Endothelial cell of umbilical vein (primary cell): Measurements from ENCODE around the gene SPTLC1. TPM values are rescaled to one million over a fixed set of nuclear protein-coding genes. Genes with fewer than 3 reads are reported as not detected.

Experiments used
- BruUV-seq: library from RNA; stranded (reverse); fragments of 400-500 nt; replicated peaks from 2 replicates; lab custom pipeline; 2021; lab: Mats Ljungman, UMichigan
- CTCF ChIA-PET: fragments of 300-600, 350-600 bp; sonication (Branson Sonifier 250); formaldehyde crosslinking; loops from one replicate; lab custom pipeline; 2021; ENCODE audit warnings: antibody characterized with exemption, inconsistent platforms; lab: Charles Lee
- POLR2A ChIA-PET: fragments of 300-600, 350-600 bp; sonication (Branson Sonifier 250); formaldehyde crosslinking; loops from one replicate; lab custom pipeline; 2021; ENCODE audit warnings: antibody characterized with exemption, inconsistent platforms; lab: Charles Lee
- DNase-seq: peaks from one replicate; pipeline ENCODE4 v3.0.0-alpha.2; 2011; ENCODE audit warnings: low read depth, low spot score
- FAIRE-seq: peaks from 2 replicates; lab custom pipeline; 2011; peaks lifted over from hg19 to GRCh38; lab: Jason Lieb, UNC
- H2AFZ ChIP-seq: 2 replicates; pipeline ENCODE4 v1.6.0; 2012; ENCODE audit warnings: low read depth, low read length, control low read depth, inconsistent platforms
- H3K27ac ChIP-seq: 2 replicates; pipeline ENCODE4 v1.5.1; 2011; ENCODE audit warnings: low read depth, mild to moderate bottlenecking, control low read depth, low read length, moderate library complexity; ENCODE audit not compliant: insufficient read depth
- H3K27me3 ChIP-seq, 2 experiments: 2 replicates each; pipeline versions ENCODE4 v1.6.0 to v1.6.1; 2011; ENCODE audit warnings: low read length in 2 of 2, mixed read lengths in 1 of 2; ENCODE audit not compliant: control insufficient read depth in 2 of 2, insufficient read depth in 2 of 2
- H3K36me3 ChIP-seq, 2 experiments: 2 replicates in 1 of 2; 3 replicates in 1 of 2; pipeline ENCODE4 v1.5.1; 2011; ENCODE audit warnings: low read length in 2 of 2, mild to moderate bottlenecking in 1 of 2, moderate library complexity in 1 of 2; ENCODE audit not compliant: control insufficient read depth in 2 of 2, insufficient read depth in 2 of 2; ENCODE audit errors: extremely low read depth in 1 of 2
- H3K4me1 ChIP-seq: 3 replicates; pipeline ENCODE4 v1.5.1; 2011; ENCODE audit warnings: mild to moderate bottlenecking, low read length; ENCODE audit not compliant: control insufficient read depth, insufficient read depth; ENCODE audit errors: extremely low read depth
- H3K4me2 ChIP-seq: 2 replicates; pipeline ENCODE4 v1.6.1; 2011; ENCODE audit warnings: low read length, control low read depth, mixed read lengths; ENCODE audit not compliant: insufficient read depth
- H3K4me3 ChIP-seq, 3 experiments: fragments of 200-600 bp in 1 of 3; sonication (generic), shearing (Covaris generic) in 1 of 3; replicated peaks in 1 of 3; 2 replicates each; pipeline ENCODE4 v1.5.1; 2011 to 2016; ENCODE audit warnings: control low read depth in 3 of 3, low read length in 3 of 3, mild to moderate bottlenecking in 2 of 3, inconsistent platforms in 1 of 3, low read depth in 1 of 3, moderate library complexity in 1 of 3; ENCODE audit not compliant: insufficient read depth in 1 of 3
- H3K79me2 ChIP-seq: 2 replicates; pipeline ENCODE4 v1.6.0; 2012; ENCODE audit warnings: low read length, inconsistent platforms; ENCODE audit not compliant: control insufficient read depth, insufficient read depth
- H3K9ac ChIP-seq: replicated peaks from 2 replicates; pipeline ENCODE3; 2011; ENCODE audit warnings: low read length, control low read depth; ENCODE audit not compliant: insufficient read depth; ENCODE audit errors: extremely low read depth
- H3K9me1 ChIP-seq: replicated peaks from 3 replicates; pipeline ENCODE4 v1.6.0; 2011; ENCODE audit warnings: mild to moderate bottlenecking, low read length; ENCODE audit not compliant: control insufficient read depth, insufficient read depth; ENCODE audit errors: extremely low read depth
- H3K9me3 ChIP-seq: replicated peaks from 2 replicates; pipeline ENCODE4 v1.5.1; 2012; ENCODE audit warnings: low read length, inconsistent platforms; ENCODE audit not compliant: control insufficient read depth, insufficient read depth
- H4K20me1 ChIP-seq: replicated peaks from 2 replicates; pipeline ENCODE3; 2011; ENCODE audit warnings: mild to moderate bottlenecking, low read length; ENCODE audit not compliant: control insufficient read depth, insufficient read depth; ENCODE audit errors: extremely low read depth
- CTCF ChIP-seq, 2 donors: IDR thresholded peaks; 1 replicate in 1 of 2; 2 replicates in 1 of 2; pipeline ENCODE4 v1.5.1; 2011; ENCODE audit warnings: low read length in 2 of 2, mild to moderate bottlenecking in 2 of 2, moderate library complexity in 2 of 2, control low read depth in 1 of 2, inconsistent platforms in 1 of 2, low read depth in 1 of 2; ENCODE audit not compliant: insufficient read depth in 1 of 2; ENCODE audit errors: extremely low read depth in 1 of 2
- EZH2 ChIP-seq: IDR thresholded peaks from 2 replicates; pipeline ENCODE4 v1.6.1; 2012; ENCODE audit warnings: borderline replicate concordance, low read depth, mild to moderate bottlenecking, moderate library complexity, low read length, inconsistent platforms; ENCODE audit not compliant: severe bottlenecking
- FOS ChIP-seq: IDR thresholded peaks from 2 replicates; pipeline ENCODE4 v1.6.1; 2011; ENCODE audit warnings: mild to moderate bottlenecking, low read length, moderate library complexity, borderline replicate concordance; ENCODE audit not compliant: insufficient read depth
- GATA2 ChIP-seq: IDR thresholded peaks from 2 replicates; pipeline ENCODE4 v1.7.0; 2011; ENCODE audit warnings: low read depth, mild to moderate bottlenecking, moderate library complexity, mixed read lengths, low read length; ENCODE audit not compliant: insufficient read length, insufficient read depth
- JUN ChIP-seq: IDR thresholded peaks from 2 replicates; pipeline ENCODE4 v1.6.1; 2011; ENCODE audit warnings: borderline replicate concordance, low read depth; ENCODE audit not compliant: insufficient read length, insufficient read depth
- MAX ChIP-seq: IDR thresholded peaks from 2 replicates; pipeline ENCODE4 v1.6.1; 2011; ENCODE audit not compliant: insufficient read depth, insufficient read length
- MYC ChIP-seq: IDR thresholded peaks from one replicate; pipeline ENCODE4 v1.6.1; 2011; ENCODE audit warnings: mild to moderate bottlenecking, low read depth, low read length
- POLR2A ChIP-seq: IDR thresholded peaks from 2 replicates; pipeline ENCODE4 v1.6.1; 2012; ENCODE audit warnings: low read depth, mild to moderate bottlenecking, control low read depth, low read length
- POLR2AphosphoS5 ChIP-seq: IDR thresholded peaks from 2 replicates; pipeline ENCODE4 v1.6.1; 2012; ENCODE audit warnings: low read depth, mild to moderate bottlenecking, control low read depth, low read length, moderate library complexity; ENCODE audit not compliant: insufficient read depth
- dilution Hi-C: fragments of 300-500 bp; cut with MboI; formaldehyde crosslinking; loops from one replicate; pipeline ENCODE4 v1.15.0; 2019; ENCODE audit warnings: low sequenced_read_pairs; ENCODE audit not compliant: extremely low pct_ligation_motif_present
- intact Hi-C: fragments of 100-400 bp; cut with micrococcal nuclease; formaldehyde crosslinking; loops from one replicate; pipeline ENCODE4 v1.10.0; 2022
- polyA plus RNA-seq, 4 experiments: library from polyadenylated mRNA; depleted of rRNA in 3 of 4; stranded (reverse) in 3 of 4; unstranded in 1 of 4; fragments of >200 nt; gene quantifications; 2 replicates each; pipeline versions ENCODE4 v1.2.1 to v1.2.3, GENCODE V29; 2011 to 2012; ENCODE audit warnings: missing spikeins in 1 of 4
- total RNA-seq: library from RNA; stranded (reverse); gene quantifications from 2 replicates; pipeline ENCODE4 v1.2.3, GENCODE V29; 2021

The SPTLC1 gene
- total and polyA plus RNA-seq, 2 donors (not counting 3 experiments of a cell fraction or from before 2014, with no cell fraction given): 35.9 to 68.5 TPM

- dilution Hi-C loops (no loop called here), intact Hi-C loops (no loop called here)
- H3K9me3 ChIP-seq: no peaks in the 10 kb centered on the region
- no peak overlapping the region for H3K4me3 ChIP-seq
- no peak for FAIRE-seq
- DNase-seq: no peak
- no peak overlapping the region for H3K4me2 ChIP-seq
- H3K36me3 ChIP-seq: peaks cover 22 to 36% of the 10 kb centered on the region in 2 experiments
- POLR2A ChIA-PET: no interaction called here
- H3K9me1 ChIP-seq: no peaks in the 10 kb centered on the region
- no peaks in the 10 kb centered on the region for H3K27me3 ChIP-seq
- H2AFZ ChIP-seq: no peak overlapping the region
- H3K79me2 ChIP-seq: no peaks in the 10 kb centered on the region
- TF ChIP-seq FOS: no peak
- no peak for TF ChIP-seq GATA2
- TF ChIP-seq MAX: no peak
- TF ChIP-seq POLR2AphosphoS5: no peak
- TF ChIP-seq POLR2A: no peak
- TF ChIP-seq EZH2: no peak
- no peak for TF ChIP-seq MYC
- no peak for TF ChIP-seq CTCF (IDR thresholded peaks at IDR 0.05; ENCODE audit: extremely low read depth in 1 of 2, insufficient read depth in 1 of 2, low read depth in 1 of 2, low read length in 2 of 2)
- no peak for TF ChIP-seq JUN
- no TSS peak for BruUV-seq
- H4K20me1 ChIP-seq: no peaks in the 10 kb centered on the region
- CTCF ChIA-PET: no interaction called here
- H3K9ac ChIP-seq: no peak overlapping the region
- H3K27ac ChIP-seq: no peak overlapping the region
- no peaks in the 10 kb centered on the region for H3K4me1 ChIP-seq
Measured at GRCh38 chr9:92043002-92043401, 72.2 kb downstream of the SPTLC1 start.
